GM18868 (cell line): ENCODE results near the gene ADPRHL1.
"Not testable (repeated sequence)": the region's sequence is repeated elsewhere in the genome, so short reads cannot be mapped to it uniquely, and the experiment has no call there.

Experiments used
- ATAC-seq: cut with Tn5 transposase; IDR thresholded peaks from one replicate; pipeline ENCODE4 v1.9.1; 2021; ENCODE audit warnings: mild to moderate bottlenecking, moderate library complexity; ENCODE audit not compliant: unreplicated experiment

ADPRHL1 gene

DNA sequence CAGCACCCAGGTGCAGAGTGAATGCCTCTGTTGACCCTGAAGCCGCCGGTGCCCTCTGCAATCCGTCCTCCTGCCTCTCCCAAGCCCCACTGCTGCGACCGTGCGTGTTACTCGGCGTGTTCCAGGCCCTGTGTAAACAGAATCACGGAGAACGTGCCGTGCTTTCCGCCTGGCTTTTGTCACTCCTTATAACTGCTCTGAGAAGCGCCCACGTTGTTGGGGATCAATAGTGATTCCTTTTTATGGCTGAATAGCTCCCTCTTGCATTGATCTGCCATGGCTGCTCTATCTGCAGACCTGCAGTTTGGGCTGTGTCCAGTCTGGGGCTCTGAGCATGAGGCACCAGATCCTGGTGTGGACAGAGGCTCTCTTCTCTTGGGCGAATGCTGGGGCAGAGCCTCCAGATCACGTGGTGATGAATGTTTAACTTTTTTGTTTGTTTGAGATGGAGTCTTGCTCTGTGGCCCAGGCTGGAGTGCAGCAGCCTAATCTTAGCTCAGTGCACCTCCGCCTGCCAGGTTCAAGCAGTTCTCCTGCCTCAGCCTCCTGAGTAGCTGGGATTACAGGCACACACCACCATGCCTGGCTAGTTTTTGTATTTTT is 15.8 kb downstream of the ADPRHL1 start:
- no peak for ATAC-seq

GRCh38 chr13:113436866-113437265 is 16.4 kb downstream of the ADPRHL1 start:
- ATAC-seq, result not testable (repeated sequence)

DNA sequence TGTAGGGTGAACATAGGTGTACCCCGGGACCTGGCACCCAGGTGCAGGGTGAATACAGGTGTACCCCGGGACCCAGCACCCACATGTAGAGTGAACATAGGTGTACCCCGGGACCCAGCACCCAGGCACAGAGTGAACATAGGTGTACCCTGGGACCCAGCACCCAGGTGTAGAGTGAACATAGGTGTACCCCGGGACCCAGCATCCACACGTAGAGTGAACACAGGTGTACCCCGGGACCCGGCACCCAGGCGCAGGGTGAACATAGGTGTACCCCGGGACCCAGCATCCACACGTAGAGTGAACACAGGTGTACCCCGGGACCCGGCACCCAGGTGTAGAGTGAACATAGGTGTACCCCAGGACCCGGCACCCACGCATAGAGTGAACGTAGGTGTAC is 17.4 kb downstream of the ADPRHL1 start:
- ATAC-seq, result not testable (repeated sequence)

DNA sequence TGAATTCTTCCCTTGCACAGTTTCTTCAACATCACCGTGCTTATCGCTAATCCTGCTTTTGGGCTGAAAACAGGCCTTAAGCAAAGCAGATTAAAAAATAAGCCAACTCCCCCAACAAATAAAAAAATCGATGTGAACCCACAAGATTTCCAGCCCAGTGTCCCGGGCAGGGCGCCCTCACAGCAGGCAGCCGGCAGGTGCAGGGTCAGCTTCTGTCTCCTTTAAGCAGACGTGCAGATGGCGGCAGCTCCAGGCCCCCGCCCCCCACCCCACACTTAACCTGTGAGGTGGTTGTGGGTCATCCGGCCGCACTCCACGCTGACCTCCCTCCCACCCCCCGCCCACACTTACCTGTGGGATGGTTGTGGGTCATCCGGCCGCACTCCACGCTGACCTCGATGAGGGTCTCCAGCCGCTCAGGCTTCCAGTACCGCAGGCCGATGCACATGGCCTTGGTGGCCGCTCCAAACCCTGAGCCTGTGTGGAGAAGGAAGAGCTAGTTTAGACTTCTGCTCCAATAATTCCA is 19.8 kb downstream of the ADPRHL1 start:
- ATAC-seq, result no peak

DNA sequence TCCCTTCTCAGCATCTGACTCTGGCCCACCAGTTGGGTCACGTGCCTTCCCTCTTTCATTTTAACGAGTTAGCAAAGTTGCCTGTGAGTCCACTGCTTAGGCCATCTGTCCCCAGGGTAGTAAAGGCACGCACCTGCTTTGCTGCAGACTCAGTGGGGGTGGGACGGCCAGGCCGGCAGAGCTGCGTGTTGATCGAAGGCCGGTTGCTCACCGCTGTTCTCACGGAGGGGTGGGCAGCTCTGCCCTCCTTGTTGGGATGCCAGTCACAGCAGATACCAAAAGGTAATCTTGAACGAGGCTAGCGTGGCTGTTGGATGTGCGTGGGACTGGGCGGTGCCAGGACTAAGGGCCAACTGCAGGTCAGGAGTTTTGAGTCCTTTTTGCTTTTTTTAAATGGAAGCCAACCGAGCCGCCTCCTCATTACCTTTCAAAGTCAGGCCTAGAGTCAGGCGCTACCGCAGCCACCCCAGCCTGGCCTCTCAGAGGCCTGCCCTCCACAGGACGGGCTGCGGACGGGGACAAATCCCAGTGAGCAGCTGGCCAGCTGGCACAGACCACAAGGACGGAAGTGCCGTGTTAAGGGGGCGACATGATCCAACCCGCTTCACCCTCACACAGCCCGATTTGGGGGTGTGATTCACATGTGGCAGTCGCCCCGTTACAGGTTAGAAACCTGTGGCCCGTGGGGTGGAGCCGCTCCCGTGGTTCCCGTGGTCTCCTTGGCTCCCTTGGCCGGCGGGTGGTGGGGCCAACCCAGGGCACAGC is 20.6 kb downstream of the ADPRHL1 start:
- no peak for ATAC-seq

DNA sequence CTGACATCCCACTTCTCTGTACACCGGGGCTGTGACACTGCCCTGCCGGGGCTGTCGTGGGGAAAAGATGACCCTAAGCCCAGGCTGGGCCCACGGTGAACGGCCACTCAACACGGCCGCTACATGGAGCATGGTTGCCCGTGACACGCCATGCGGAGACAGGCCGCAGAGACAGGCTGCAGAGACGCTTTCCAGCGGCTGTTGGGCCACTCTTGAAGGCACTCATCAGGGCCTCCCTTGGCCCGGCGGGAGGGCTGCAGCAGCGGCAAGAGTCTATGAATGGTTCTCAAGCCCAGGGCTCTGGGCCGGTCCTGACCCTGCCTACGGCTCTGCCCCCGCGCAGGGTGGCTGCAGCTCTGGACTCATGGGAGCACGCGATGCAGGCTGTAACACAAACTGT is 22.1 kb downstream of the ADPRHL1 start:
- no peak for ATAC-seq

DNA sequence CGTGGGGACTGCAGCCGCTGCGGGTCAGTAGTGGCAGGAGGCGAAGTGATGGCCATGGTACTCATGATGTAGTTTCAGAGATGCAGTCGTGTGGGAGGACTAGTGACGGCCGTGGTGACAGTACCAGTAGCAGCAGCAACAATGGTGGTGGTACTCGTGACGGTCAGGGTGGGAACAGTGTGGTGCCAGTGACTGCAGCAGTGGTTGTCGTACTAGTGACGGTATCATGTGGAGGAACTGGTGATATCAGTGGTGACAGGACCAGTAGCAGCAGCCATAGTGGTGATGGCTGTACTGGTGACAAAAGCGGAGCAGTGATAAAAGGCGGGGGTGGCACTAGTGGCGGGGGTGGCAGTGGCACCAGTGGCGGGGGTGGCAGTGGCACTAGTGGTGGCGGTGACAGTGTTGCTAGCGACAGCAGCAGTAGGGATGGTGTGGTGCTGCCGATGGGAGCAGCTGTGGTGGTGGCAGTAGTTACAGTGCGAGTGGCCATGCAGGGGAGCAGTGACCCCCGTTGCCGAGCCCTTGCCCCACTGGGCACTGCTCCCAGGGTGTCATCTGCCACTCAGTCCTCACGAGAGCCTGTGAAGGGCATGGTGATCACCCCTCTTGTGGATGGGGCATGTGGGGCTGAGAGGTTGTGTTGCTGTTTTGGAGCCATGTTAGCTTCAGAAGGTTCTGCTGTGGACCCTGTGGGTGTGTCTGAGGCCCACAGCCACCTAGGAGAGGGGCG is 22.7 kb downstream of the ADPRHL1 start:
- ATAC-seq, result no peak

DNA sequence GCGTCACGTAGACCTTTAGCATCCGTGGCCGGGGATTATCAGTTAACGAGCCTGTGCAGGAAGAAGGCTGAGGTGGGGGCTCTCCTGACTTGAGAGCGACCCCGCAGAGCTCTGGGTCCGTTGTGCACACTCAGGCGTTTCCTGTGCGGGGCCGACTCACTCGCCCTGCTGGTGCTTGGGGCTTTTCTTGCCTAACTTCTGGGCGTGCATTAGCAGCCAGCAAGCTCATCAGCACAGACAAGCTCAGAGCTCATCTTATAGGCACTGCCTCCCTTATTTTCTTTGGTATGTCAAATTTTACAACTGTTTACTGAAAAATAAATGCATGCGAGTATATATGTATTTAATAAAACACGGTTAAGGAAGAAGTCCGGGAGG is 23.7 kb downstream of the ADPRHL1 start:
- ATAC-seq, result no peak

- ATAC-seq, result no peak
Observed at GRCh38 chr13:113428871-113429607, 24.2 kb downstream of the ADPRHL1 start.

- no peak for ATAC-seq
Observed at GRCh38 chr13:113428469-113428865, 24.8 kb downstream of the ADPRHL1 start.

- ATAC-seq, result no peak
Observed at GRCh38 chr13:113427562-113428468, 25.5 kb downstream of the ADPRHL1 start.

- no peak for ATAC-seq
Observed at GRCh38 chr13:113426591-113426986, 26.7 kb downstream of the ADPRHL1 start.

GRCh38 chr13:113425941-113426590 is 27.2 kb downstream of the ADPRHL1 start:
- ATAC-seq, result no peak

DNA sequence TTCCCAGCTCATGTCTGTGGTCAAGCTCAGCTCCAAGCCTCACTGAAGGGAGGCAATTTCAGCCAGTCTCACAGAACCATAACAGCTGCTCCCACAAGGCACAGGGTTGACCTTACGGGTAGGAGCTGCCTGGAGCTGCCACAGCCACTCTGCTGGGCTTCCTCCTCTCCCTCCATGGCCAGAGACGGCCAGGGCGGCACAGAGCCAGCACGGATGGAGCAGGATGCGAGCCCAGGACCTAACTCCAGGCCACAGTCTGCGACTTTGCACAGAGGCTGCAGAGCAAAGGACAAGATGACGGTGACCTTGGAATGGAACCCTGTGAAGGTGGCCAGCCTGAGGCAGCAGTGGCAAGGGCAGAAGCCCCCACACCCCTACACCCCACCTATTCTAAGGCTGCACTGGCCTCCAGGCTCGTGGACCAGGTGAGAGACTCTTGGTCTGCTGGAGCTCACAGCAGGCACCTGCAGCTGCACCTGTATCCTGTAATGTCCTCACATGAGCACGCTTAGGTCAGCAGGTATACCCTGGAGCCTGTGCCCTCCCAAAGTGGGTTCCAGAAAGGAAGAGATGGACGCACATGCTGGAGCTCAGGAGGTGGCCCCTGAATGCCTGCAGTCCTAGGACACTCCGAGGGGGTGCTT is 29.6 kb downstream of the ADPRHL1 start:
- ATAC-seq, result no peak

- no peak for ATAC-seq
Observed at GRCh38 chr13:113422807-113423519, 30.3 kb downstream of the ADPRHL1 start.

DNA sequence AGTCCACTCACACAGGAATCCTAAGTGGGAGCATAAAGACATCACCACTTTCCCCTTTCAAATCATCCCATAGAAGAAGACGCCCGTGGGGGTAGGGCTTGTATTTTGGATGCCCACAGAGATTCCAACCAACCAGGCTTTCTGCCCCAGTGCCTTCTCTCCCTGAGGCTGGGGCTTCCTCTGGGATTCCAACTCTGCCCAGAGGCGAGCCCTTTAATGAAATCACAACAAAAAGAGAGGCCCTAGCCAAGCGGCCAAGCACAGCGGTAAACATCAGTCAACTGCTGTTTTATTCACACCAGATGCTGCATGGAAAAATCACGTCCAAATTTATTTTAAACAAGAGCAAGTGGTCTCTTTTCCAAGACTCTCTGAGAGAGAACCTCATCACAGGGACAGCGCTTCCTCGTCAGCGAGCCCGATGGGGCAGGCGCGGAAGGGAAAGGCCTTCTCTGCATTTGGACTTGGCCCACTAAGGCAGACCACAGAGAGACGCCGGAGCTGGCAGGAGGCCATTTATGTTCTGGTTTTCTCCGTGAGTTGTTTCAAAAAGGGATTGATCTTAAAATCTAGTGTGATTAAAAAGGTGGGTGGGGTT is 31.5 kb downstream of the ADPRHL1 start:
- ATAC-seq, result no peak

DNA sequence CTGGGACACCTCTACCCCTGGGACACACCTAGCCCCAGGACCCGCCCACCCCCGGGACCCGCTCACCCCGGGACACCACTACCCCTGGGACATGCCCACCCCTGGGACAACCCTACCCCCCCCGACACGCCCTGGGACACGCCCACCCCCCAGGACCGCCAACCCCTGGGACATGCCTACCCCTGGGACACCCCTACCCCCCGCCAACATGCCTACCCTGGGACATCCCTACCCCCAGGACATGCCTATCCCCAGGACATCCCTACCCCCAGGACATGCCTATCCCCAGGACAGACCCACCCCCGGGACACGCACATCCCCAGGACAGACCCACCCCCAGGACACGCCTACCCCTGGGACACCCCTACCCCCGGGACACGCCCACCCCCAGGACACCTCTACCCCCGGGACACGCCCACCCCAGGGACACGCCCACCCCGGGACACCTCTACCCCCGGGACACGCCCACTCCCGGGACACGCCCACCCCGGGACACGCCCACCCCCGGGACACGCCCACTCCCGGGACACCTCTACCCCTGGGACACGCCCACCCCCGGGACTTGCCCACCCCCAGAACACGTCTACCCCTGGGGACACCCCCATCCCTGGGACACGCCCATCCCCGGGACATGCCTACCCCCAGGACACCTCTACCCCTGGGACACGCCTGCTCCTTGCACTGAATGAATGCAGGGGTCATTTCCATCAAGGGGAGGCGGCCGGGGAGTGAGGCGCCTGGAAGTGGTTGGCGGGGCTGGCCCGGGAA is 32.3 kb downstream of the ADPRHL1 start:
- no peak for ATAC-seq
